HG02610 (cell line): ENCODE results near the gene TMCO2.
"Not testable (repeated sequence)": the region's sequence is repeated elsewhere in the genome, so short reads cannot be mapped to it uniquely, and the experiment has no call there.

ENCODE experiments used
- ATAC-seq: cut with Tn5 transposase; IDR thresholded peaks from one replicate; pipeline ENCODE4 v1.9.1; 2021; ENCODE audit warnings: mild to moderate bottlenecking, moderate library complexity; ENCODE audit not compliant: unreplicated experiment

TMCO2 gene

GRCh38 chr1:40247655-40248054 is at the start of gene TMCO2:
Gene TMCO2, plus strand, starts transcription at chr1:40247937. Its CDS starts 57 bp downstream, at chr1:40247994.
- no peak for ATAC-seq

- no peak for ATAC-seq
Observed at GRCh38 chr1:40199126-40199525, 48.6 kb upstream of the TMCO2 start.

- ATAC-seq: no peak
Observed at GRCh38 chr1:40204856-40205255, 42.9 kb upstream of the TMCO2 start.

- ATAC-seq: no peak
Observed at GRCh38 chr1:40210511-40211204, 37.1 kb upstream of the TMCO2 start.

GRCh38 chr1:40218333-40218732 is 29.4 kb upstream of the TMCO2 start:
- ATAC-seq: no peak

- ATAC-seq: not testable (repeated sequence)
Observed at GRCh38 chr1:40221471-40221905, 26.2 kb upstream of the TMCO2 start.

- no peak for ATAC-seq
Observed at GRCh38 chr1:40221977-40222772, 25.6 kb upstream of the TMCO2 start.

GRCh38 chr1:40224040-40224439 is 23.7 kb upstream of the TMCO2 start:
- ATAC-seq: no peak

GRCh38 chr1:40226192-40226591 is 21.5 kb upstream of the TMCO2 start:
- no peak for ATAC-seq

- peak; percentile 95 for ATAC-seq
Observed at GRCh38 chr1:40232444-40232843, 15.3 kb upstream of the TMCO2 start.

GRCh38 chr1:40239626-40240025 is 8.1 kb upstream of the TMCO2 start:
- no peak for ATAC-seq

- ATAC-seq: no peak
Observed at GRCh38 chr1:40240390-40240789, 7.3 kb upstream of the TMCO2 start.

GRCh38 chr1:40241362-40241761 is 6.4 kb upstream of the TMCO2 start:
- peak; percentile 8 for ATAC-seq

- ATAC-seq: no peak
Observed at GRCh38 chr1:40243351-40243750, 4.4 kb upstream of the TMCO2 start.

- ATAC-seq: no peak
Observed at GRCh38 chr1:40244138-40244744, 3.5 kb upstream of the TMCO2 start.

- ATAC-seq: no peak
Observed at GRCh38 chr1:40245686-40246085, 2.1 kb upstream of the TMCO2 start.

GRCh38 chr1:40248412-40248811 is 675 bp downstream of the TMCO2 start:
- ATAC-seq: no peak

- no peak for ATAC-seq
Observed at GRCh38 chr1:40251456-40251855, 3.7 kb downstream of the TMCO2 start.

GRCh38 chr1:40252601-40253000 is 4.9 kb downstream of the TMCO2 start:
- ATAC-seq: no peak

GRCh38 chr1:40255231-40255630 is 7.5 kb downstream of the TMCO2 start:
- ATAC-seq: no peak

GRCh38 chr1:40256401-40257084 is 8.8 kb downstream of the TMCO2 start:
- no peak for ATAC-seq
